ENCODE data around the gene RBM33. TPM values are rescaled to one million over a fixed set of nuclear protein-coding genes. Genes with fewer than 3 reads are reported as not detected.

RBM33 gene
- total and polyA plus RNA-seq, 7 donors, result 11.6 to 49.3 (median 40.4) TPM

DNA sequence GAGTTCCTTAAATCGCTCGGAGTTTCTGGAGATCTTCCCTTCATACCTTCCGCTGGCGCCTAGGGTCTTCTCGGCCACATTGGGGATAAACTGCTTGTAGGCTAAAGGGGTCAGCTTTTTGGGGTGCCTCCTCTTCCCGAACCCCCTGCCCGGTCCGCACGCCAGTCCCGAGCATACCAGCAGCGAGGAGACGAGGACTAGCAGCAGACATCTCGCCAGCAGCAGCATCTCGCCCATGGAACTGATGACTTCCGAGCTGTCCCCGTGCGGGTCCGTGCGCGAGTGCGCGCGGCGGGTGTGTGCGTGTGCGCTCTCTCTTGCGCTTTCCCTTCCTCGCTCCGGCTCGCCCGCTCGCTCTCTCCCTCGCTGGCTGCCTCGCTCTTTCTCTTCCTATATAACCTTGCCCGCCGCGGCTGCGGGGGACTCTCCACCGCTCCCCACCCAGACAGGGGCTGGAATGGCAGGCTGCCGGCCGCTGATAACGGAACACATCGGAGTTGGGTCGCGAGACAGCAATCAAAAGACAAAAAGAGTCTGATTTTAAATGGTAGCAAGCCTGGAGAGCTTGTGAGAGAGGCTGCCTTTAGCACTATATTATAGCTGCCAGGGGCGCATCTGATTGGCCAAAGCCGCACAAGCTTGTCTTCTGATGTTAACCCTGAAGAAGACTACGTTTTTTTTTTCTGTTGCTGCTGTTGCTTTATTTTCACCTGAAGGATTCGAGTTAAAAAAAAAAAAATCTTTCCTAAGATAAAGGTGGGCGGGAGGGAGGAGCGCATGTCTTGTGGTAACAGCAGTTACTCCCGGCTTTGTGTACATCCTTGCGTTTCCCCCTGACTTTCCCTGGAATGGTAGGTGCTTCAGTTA is 167.7 kb downstream of the RBM33 start, which contains the start of gene SHH:
Gene SHH (minus strand): TSS at position 569 of the 867 bp plus-strand sequence. CDS start 341 bp downstream, at position 228.
- intact Hi-C loops (cut with DNase I), result no loop called here
- peaks cover 5 to 90% (median 61%) of the 10 kb centered on the region in 3 donors for H3K27me3 ChIP-seq (ENCODE audit: insufficient read depth in 3 of 3, low read length in 2 of 3)
- 0 to 1% (median 0%) methylated on average over 48 to 53 of the region's 53 CpGs for WGBS, 3 donors
- ATAC-seq (no peak), DNase-seq (no peak)
- peak within 1 kb of the TSS; percentile 32 for H3K4me3 ChIP-seq
- peaks cover 8% of the 10 kb centered on the region for H3K4me1 ChIP-seq
- no peaks in the 10 kb centered on the region for H3K9me3 ChIP-seq
- no peak within 1 kb of the TSS for H3K27ac ChIP-seq
- TF ChIP-seq, protein P1, sequence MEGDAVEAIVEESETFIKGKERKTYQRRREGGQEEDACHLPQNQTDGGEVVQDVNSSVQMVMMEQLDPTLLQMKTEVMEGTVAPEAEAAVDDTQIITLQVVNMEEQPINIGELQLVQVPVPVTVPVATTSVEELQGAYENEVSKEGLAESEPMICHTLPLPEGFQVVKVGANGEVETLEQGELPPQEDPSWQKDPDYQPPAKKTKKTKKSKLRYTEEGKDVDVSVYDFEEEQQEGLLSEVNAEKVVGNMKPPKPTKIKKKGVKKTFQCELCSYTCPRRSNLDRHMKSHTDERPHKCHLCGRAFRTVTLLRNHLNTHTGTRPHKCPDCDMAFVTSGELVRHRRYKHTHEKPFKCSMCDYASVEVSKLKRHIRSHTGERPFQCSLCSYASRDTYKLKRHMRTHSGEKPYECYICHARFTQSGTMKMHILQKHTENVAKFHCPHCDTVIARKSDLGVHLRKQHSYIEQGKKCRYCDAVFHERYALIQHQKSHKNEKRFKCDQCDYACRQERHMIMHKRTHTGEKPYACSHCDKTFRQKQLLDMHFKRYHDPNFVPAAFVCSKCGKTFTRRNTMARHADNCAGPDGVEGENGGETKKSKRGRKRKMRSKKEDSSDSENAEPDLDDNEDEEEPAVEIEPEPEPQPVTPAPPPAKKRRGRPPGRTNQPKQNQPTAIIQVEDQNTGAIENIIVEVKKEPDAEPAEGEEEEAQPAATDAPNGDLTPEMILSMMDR (IDR thresholded peaks at IDR 0.05), result no peak
- H3K36me3 ChIP-seq (ENCODE audit: insufficient read depth in 1 of 2, low read depth in 1 of 2), result no peaks in the 10 kb centered on the region

DNA sequence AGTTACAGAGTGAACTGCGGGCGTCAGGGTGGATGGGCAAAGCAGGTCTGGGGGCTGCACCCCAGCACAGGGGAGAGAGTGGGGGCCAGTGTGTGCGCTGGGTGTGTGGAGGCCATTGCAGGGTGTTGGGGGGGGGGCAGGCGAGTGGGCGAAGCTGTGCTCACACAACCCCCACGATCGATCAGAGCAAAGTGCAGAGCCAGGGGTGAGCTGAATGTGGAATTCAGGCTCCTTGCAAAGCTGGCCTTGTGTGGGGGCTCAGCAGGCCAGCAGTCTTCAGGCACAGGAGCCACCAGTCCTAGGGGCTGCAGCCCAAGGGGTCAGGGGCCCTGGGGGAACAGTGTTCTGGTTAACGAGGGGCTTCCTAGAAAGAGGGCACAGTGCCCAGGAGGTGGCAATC is 168.7 kb downstream of the RBM33 start:
- intact Hi-C loops (cut with DNase I), result no loop called here
- peaks cover 2 to 85% (median 57%) of the 10 kb centered on the region in 3 donors for H3K27me3 ChIP-seq (ENCODE audit: insufficient read depth in 3 of 3, low read length in 2 of 3)

DNA sequence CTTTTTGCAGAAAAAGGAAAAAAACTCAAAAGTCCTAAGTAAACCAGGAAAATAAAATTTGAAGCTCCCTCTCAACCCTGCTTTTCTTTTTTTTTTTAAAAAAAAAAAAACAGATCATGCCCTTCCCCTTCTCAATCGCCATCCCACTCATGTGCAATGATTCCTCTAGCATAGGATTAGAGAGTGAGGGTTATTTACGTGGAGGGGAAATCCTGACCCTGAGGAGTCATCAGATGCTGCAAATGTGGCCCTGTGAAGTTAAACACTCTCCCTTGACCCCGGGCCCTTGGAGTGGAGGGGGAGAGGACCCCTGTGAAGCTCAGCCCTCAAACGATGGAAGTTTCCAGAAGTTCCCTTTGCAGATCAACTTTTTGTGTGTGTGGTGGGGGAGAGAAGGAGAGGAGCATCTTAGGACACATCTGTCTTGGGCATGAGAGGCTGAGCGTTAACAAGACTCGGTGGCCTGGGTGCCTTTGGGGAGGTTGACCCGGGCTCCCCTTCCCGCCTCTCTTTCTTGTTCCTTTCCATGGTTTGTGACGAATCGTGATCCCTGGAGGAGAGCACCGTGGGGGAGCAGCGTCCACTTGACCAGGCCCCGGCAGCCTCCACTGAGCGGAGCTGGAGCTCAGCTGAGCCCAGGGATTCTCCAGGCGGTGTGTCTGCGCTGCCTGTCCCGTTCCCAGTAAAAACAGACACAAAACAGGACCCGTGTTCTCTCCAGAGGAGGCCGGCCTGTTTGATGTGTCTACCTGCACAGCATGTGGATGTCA is 169.3 kb downstream of the RBM33 start:
- TF ChIP-seq, protein P1 (IDR thresholded peaks at IDR 0.05), result no peak
- H3K4me3 ChIP-seq, result no peak overlapping the region
- WGBS, 3 donors, result 6 to 7% (median 7%) methylated on average over 19 of the region's 19 CpGs
- no peaks in the 10 kb centered on the region for H3K36me3 ChIP-seq (ENCODE audit: insufficient read depth in 1 of 2, low read depth in 1 of 2)
- H3K4me1 ChIP-seq, result peaks cover 8% of the 10 kb centered on the region
- intact Hi-C loops (cut with DNase I), result no loop called here
- H3K9me3 ChIP-seq, result no peaks in the 10 kb centered on the region
- no peak overlapping the region for H3K27ac ChIP-seq
- DNase-seq (no peak), ATAC-seq (no peak)
- peaks cover 2 to 83% (median 54%) of the 10 kb centered on the region in 3 donors for H3K27me3 ChIP-seq (ENCODE audit: insufficient read depth in 3 of 3, low read length in 2 of 3)

More for the DNA sequence above, 168.7 kb downstream of the RBM33 start:
- ATAC-seq (no peak), DNase-seq (no peak)
- TF ChIP-seq, protein P1 (IDR thresholded peaks at IDR 0.05), result no peak
- no peaks in the 10 kb centered on the region for H3K9me3 ChIP-seq
- no peak overlapping the region for H3K4me3 ChIP-seq
- peaks cover 8% of the 10 kb centered on the region for H3K4me1 ChIP-seq
- H3K36me3 ChIP-seq (ENCODE audit: insufficient read depth in 1 of 2, low read depth in 1 of 2), result no peaks in the 10 kb centered on the region
- 2 to 9% (median 6%) methylated on average over 8 of the region's 8 CpGs for WGBS, 3 donors
- no peak overlapping the region for H3K27ac ChIP-seq

DNA sequence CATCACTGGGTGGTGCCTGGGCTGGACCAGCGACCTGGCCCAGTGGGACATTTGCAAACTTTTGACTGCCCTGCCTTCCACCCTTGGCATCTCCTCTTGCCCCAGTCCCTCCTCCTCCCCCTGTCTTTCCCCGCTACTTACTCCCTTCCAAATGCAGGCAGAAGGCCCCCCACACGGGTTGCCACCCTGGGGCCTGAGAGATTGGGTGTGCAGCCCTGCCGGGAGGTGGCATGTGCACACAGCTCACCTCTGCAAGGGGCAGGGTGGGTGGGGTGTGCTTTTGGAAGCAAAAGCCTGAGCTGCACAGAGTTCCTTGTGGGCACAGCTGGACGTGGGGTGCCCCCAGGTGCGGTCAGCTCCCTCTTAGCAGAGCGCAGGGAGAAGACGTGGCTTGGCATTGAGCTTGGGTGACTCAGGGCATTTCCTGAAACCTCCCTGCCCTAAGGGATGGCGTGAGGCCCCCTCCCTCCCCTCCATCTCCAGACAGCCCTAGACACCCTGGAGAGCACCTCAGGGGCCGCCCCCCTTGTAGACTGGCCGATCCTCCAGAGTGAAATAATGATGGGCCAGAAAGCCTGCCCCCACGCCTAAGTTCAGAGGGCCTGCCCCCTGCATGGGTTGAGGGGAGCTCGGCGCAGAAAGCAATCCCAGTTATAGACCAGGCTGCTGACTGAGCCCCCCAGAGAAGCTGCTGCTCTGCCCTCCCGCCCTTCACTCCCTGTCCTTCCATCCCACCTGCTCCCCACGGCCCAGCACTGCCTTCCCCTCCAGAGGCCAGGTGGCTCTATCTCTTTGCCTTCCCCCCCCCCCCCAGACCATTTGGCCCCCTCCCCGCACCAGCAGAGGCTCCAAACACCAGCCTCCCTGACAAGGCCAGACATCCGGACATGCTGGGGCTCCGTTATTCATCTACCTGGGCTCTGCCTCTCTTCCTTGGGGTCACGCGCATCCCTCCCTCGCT is 170.1 kb downstream of the RBM33 start:
- H3K27ac ChIP-seq, result no peak overlapping the region
- intact Hi-C loops (cut with DNase I), result loop anchor here in 1 of 2 donors (5.0 kb wide), 1 partner anchor 658 kb away; no protein-coding TSS in a partner anchor
- no peaks in the 10 kb centered on the region for H3K9me3 ChIP-seq
- H3K36me3 ChIP-seq (ENCODE audit: insufficient read depth in 1 of 2, low read depth in 1 of 2), result no peaks in the 10 kb centered on the region
- H3K27me3 ChIP-seq (ENCODE audit: insufficient read depth in 3 of 3, low read length in 2 of 3), result peaks cover 2 to 82% (median 51%) of the 10 kb centered on the region in 3 donors
- ATAC-seq (no peak), DNase-seq (no peak)
- H3K4me1 ChIP-seq, result peaks cover 4% of the 10 kb centered on the region
- H3K4me3 ChIP-seq, result no peak overlapping the region
- TF ChIP-seq, protein P1 (IDR thresholded peaks at IDR 0.05), result no peak
- 5 to 9% (median 7%) methylated on average over 22 of the region's 22 CpGs for WGBS, 3 donors
